ENCODE data around the gene XPO5.
A peak's percentile ranks its signal among the peaks of the same experiment; 100 is the strongest.
"Not testable (repeated sequence)": the region's sequence is repeated elsewhere in the genome, so short reads cannot be mapped to it uniquely, and the experiment has no call there.

Gene XPO5

DNA sequence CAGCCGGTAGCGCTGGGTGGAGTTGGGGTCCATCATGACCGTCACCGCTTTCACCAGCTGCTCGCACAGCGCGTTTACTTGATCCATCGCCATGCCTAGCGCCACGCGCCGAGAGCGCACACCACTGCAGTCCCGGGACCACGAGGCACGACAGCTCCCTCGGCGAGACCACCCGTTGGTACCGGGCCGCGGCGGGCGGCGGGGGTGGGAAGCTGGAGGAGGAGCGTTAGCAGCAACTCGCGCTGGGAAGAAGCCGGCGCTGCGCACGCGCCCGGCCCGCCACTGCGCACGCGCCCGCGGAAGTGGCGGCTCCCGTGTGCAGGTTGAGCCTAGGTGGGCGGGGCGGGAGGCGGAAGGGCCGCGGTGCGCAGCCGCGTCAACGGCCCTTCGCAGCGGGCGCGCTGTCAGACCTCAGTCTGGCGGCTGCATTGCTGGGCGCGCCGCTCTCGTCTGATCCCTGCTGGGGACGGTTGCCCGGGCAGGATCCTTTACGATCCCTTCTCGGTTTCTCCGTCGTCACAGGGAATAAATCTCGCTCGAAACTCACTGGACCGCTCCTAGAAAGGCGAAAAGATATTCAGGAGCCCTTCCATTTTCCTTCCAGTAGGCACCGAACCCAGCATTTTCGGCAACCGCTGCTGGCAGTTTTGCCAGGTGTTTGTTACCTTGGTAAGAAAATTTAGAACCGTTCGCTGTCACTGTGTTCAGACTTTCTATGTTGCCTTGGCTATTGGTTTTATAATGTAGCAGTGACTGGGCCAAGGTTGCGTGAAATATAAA, at the start of gene XPO5, which contains the start of gene POLH:
Gene XPO5, minus strand, starts transcription at position 267 of the 780 bp plus-strand sequence. Its CDS starts 174 bp downstream, at position 93.
Gene POLH, plus strand, starts transcription at position 414 of the 780 bp plus-strand sequence. CDS start 6,135 bp downstream, outside the sequence.
- DNase-seq = peak; percentile 96

DNA sequence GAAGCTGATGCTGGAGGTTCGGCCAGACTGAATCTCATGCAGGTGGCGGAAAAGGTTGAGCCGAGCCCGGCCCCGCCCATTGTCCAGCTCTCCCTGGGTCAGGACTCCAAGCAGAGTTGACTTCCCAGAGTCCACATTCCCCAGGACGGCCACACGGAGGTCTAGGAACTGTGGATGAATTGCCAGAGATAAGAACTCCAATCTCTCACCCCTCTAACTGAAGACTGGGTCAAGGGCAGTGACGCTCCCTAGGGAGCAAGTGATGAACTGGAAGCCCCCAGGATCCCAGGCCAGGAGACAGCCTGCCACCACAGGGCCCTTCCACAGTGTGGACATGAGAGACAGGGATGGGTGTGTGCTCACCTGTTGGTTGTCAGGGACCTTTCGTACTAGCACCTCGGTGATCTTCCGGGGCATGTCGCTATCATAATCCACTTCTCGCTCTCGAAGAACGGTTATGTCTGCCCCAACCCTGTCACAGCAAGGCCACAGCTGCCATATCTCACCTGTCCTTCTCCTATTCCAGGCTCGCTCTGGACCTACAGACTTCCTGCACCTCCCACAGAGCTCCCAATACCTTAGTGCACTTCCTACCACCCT, 49.7 kb upstream of the XPO5 start:
- no peak for DNase-seq

DNA sequence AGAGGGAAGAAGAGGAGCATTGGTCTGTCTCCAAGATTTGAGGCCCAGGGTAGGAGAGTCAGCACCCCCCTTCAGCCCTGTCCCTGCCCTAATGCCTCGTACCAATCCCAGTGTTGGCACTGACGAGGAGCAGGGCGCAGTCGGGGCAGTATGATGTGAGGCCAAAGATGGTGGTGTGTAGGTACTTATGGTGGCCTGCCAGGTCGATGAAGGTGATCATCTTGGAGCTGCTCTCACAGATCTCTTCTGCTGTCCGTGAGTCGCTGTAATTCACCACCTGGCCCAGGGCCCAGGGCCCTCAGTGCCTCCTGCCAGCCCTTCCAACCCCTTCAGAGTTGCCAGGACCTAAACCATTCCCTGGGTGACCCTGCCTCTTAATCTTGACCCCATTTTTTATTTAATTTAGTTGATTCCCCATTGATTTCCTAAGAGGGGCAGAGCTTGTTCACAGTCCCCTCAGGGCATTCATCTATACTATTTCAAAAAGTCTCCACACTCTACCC, 49.0 kb upstream of the XPO5 start:
- no peak for DNase-seq

DNA sequence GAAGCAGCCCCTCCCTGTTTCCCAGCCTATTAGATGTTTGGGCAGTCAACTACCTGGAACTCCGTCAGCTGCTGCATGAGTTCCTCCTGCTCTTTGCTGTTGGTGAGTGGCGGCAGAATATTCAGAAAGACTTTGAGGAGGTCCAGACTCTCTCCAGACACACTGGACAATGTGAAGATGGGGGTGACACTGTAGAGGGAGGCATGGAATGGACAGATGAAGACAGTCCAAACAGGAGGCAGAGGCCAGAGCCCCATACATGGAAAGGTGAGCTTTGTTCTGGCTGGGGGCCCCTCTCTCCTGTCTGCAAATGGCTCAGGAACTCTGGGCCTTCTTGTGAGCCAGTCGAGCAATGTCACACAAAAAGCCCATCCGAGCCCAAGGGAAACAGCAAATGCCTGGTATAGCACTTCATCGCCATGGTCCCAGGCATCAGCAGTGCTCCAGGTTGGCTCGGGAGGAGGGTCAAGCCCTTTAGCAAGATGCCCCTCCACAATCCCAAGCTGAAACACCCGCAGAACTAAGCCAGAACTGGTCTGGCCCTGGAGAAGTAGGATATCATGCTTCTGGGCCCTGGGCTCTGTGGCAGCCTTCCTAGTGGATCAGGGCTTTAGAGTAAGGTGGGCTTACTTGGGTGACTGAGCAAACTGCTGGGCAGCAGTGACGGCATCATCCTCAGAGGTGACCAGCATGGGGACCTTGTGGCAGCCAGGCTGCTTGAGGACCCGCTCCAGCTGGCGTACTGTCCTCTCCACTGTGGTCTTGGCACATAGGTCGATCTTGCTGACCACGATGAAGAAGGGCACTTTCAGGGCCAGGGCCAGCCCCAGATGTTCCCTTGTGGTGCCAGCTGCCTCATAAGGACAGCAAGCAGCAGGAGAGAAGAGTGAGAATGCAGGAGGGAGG, 48.3 kb upstream of the XPO5 start:
- no peak for DNase-seq

DNA sequence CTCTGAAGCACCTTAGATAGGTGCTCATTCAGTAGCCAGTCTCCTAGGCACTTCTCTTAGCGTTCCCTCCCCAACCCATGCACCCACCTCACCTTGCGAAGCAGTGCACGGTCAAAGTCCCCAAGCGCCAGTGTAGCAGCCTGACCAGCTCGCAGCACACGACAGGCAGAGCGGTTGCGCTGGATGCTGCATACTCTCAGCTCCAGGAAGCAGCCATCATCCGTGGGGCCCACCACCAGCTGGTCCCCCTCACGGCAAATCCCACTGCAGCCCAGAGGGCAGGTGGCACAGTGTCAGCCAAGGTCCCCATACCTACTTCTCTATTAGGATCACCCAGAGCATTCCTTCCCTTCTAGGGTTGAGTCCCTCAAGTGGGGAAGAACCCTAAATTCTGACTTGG, 46.7 kb upstream of the XPO5 start:
- no peak for DNase-seq

DNA sequence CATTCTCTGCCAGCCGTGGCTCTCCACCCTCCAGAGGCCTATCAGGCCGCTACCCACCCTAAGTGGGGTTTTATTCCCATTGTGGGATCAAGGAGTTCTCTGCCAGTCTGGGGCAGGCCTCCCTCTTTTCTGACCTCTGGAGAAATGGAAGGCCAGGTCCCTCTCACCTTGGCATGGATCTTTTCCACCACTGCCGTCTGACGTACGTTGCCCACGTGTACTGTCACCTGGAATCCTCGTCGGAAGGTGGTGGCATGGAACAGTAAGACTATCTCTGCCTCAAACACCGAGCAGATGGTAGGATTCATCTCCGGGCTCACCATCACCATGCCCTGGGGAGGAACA, 46.0 kb upstream of the XPO5 start:
- DNase-seq = no peak

DNA sequence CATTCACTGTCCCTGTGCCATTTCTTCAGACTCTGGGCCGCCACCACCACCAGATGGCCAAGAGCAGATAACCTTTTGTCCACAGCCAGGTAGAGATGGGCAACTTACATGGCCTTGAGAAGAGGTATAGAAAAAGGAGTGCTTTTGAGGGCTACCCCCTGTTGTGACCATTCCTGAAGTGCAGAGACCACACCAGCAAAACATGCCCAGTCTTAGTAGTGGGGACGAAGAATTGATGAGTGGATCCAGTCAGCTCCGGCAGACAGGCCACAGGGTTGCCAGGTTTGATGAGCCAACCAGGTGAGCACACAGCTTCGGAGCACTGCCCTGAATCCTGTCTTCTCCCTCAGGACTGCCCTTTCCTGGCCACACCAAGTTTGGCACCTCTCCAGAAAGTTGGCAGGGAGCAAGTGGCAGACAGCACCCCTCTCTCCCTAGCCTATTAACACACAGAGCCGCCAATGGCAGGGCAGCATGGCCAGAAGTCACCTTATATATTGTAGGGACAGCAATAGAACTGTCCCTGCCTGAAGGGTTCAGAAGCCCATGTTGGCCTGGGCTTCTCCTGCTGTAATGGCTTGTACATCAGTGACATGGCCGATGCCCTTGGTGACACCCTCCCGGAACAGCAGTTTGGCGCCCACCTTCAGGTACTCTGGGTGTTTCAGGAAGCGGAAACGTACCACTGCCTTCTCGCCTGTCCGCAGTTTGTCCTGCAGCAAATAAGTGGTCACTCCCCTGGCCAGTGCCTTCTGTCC, 45.4 kb upstream of the XPO5 start:
- DNase-seq = no peak

DNA sequence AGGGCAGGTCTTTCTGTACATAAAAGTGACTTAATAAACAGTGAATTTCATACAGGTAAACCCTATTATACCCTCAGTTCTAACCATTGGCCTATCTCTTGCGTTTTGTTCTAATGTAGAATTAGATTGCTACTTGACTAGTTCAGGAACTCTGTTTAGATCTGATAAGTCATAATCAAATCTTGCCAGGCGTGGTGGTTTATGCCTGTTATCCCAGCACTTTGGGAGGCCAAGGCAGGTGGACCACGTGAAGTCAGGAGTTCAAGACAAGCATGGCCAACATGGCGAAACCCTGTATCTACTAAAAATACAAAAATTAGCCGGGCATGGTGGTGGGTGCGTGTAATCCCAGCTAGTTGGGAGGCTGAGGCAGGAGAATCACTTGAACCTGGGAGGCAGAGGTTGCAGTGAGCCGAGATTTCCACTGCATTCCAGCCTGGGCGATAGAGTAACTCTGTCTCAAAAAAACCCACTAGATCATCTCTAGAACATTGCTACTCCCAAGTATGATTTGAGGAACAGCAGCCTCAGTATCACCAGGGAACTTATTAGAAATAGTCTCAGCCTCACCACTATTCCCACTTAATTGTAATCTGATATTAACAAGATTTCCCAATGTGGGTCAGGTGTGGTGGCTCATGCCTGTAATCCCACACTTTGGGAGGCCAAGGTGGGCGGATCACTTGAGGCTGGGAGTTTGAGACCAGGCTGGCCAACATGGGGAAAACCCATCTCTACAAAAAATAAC, 41.1 kb upstream of the XPO5 start:
- peak; percentile 37 for DNase-seq

DNA sequence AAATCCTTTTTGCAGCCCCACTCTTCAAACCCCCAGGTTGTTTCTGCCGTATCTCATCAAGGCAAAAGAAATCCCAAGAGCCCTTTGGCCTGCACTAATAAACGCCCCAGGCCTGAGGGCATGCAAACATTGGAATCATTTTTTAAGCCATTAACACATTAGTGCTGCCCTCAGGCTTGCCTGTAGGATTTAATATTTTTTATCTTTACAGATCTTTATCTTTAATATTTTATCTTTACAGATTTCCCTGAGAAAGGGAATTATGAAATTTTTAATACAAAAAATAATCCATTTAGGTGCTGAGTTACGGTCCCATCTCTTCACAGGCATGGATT, 38.5 kb upstream of the XPO5 start:
- no peak for DNase-seq

DNA sequence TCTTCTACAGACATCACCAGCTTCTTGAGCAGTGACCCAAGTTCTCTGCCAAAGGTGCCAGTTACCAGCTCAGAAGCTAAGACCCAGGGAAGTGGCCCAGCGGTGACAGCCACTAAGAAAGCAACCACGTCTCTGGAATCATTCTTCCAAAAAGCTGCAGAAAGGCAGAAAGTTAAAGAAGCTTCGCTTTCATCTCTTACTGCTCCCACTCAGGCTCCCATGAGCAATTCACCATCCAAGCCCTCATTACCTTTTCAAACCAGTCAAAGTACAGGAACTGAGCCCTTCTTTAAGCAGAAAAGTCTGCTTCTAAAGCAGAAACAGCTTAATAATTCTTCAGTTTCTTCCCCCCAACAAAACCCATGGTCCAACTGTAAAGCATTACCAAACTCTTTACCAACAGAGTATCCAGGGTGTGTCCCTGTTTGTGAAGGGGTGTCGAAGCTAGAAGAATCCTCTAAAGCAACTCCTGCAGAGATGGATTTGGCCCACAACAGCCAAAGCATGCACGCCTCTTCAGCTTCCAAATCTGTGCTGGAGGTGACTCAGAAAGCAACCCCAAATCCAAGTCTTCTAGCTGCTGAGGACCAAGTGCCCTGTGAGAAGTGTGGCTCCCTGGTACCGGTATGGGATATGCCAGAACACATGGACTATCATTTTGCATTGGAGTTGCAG, 38.0 kb upstream of the XPO5 start:
- no peak for DNase-seq

DNA sequence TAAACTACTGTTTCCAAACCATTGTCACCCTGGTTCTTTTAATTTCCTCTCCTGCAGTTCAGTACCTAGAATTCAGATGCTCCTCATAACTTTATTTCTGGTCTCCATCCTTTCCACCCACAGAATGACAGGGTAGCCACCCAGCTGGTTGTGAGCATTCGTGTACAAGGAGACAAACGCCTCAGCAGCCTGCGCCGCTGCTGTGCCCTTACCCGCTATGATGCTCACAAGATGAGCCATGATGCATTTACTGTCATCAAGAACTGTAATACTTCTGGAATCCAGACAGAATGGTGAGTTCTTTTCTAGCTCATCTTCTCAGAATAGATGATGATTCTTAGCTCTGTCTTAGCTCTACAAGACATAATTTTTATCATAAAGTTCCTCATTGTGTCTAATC, 34.6 kb upstream of the XPO5 start:
- no peak for DNase-seq

DNA sequence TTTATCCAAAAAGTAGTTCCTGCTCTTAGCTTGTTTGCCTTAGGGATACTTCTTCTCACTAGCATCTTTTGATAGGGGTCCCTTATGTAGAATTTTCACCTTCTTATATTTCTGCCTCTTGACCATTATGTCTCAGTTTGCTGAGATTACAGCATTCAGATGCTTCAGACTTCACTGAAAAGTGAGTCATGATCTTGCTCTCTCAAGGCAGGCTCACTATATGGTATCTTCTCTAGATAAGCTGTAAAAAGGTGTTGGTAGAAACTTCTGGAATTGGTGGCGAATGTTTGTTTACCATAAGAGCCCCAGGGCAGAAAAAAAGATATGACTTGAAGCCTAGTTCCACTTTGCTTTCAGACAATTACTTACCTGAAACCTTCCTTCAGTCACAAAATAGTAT, 33.6 kb upstream of the XPO5 start:
- DNase-seq = no peak

DNA sequence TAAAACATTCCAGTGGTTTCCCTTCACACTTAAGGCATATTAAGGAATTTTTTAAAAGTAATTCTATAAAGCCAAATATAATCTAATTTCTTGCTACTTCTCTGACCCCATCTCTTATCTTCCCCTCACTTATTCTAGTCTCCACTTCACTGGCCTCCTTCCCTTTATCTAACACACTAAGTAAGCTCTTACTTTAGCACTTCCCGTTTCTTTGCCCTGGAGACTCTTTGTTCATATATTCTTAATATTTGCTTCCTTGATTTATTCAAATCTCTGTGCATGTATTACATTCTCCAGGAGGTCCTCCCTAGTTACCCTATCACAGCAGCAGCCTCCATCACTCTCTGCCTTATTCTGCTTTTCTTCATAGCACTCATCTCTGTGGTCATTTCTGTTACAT, 33.0 kb upstream of the XPO5 start:
- DNase-seq = peak; percentile 50

DNA sequence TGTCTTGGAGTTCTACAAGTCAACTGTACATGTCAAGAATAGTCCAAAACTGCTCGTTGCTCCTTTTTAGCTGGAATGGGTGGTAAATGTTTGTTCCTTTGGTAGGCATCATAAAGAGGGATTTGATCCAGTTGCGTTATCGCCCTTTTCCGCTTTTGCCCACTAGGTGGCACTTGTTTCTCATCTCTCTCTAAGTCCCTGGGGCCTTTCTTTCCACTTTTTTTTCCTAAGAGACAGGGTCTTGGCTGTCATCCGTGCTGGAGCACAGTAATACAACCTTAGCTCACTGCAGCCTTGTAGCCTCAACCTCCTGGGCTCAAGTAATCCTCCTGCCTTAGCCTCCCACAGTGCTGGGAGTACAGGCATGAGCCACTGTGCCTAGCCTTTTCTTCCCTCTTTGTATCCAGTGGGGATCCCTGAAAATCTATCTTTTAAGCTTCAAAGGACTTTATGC, 32.5 kb upstream of the XPO5 start:
- DNase-seq = peak; percentile 84

DNA sequence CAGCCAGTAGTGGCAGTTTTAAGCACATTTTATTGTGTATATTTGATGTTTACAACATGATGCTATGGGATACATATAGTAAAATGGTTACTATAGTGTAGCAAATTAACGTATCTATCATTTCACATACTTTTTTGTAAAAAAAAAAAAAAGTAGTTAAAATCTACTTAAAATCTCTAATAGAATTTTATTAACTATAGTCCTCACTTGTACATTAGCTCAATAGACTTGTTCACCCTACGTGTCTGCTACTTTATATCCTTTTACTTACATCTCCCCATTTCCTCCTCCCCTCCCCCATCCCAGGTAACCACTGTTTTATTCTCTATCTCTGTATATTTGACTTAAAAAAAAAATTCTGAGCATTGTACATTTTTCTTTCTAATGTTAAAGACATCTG, 30.2 kb upstream of the XPO5 start:
- DNase-seq = no peak

DNA sequence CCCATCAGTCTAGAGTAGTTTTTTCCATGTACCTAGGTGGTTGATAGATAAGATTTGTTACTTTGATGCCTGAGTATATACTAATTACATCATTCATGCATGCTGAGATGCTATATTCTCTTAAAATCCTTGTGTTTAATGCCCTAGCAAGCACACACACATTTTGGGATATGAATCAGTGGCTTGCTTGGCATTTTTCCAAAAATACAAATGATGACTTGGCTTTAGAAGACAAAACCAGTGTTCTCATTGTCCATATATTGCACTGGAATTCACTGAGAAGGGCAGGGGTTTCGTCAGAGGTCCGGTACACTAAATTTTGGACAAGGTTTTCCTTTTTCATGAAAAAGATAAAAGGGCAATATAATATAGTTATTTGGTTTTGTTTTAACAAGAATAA, 28.3 kb upstream of the XPO5 start:
- DNase-seq = no peak

DNA sequence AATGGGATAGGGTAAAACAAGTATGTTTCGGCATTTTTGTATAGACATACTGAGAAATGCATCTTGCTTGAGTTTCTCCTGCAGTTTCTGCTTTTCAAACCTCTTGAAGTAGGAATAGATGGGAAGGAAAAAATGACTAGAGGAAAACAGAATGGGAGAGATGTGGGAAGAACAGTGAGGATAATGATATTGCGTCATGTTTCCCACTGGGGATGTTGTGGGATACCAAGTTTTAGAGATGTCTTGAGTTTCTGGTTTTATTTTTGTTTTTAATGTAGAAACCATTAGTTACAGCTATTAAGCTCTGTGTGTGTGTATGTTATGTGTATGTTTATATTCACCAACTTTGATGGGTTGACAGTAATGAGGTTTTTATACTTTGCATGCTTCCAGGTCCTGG, 24.8 kb upstream of the XPO5 start:
- no peak for DNase-seq

DNA sequence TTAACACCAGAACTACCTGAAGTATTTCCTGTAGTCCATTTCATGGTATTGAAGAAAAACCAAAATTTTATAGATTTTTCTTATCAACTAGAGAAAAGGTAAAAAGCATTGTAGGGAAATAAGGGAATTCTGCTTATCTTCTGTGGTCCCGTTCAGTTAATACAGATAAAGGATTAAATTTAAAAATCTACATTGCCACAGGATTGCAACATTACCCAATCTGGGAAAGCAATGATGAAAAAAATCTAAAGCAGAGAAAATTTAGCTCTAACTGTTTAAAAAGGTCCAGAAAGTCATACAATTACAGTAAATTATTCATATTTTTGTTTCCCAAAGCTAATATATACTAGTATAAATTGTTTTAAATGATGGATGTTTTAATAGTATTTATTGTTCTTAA, 18.1 kb upstream of the XPO5 start:
- no peak for DNase-seq

DNA sequence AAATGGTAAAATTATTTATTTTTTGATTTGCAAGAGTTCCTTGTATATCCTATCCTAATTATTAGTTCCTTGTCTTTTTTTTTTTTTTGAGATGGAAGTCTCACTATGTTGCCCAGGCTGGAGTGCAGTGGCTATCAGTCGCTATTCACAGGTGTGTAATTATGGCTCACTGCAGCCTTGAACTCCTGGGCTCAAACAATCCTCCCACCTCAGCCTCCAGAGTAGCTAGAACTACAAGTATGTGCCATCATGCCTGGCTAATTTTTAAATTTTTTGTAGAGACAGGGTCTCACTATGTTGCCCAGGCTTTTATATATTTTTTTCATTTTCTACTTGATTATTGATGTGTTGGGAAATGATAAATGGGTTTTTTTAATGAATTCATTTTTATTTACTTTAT, 13.7 kb upstream of the XPO5 start:
- DNase-seq = not testable (repeated sequence)

DNA sequence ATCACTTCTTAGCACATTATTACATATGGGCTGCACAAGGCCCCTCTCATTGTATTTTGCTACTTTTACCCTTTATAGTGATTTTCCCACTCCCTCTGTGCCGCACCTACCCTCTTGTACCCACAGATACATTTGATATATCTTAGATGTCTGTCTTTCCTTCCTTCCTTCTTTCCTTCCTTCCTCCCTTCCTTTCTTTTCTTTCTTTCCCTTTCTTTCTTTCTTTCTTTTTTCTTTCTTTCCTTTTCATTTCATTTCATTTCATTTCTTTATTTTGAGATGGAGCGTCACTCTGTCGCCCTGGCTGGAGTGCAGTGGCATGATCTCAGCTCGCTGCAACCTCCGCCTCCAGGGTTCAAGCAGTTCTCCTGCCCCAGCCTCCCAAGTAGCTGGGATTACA, 12.4 kb upstream of the XPO5 start:
- DNase-seq = no peak

DNA sequence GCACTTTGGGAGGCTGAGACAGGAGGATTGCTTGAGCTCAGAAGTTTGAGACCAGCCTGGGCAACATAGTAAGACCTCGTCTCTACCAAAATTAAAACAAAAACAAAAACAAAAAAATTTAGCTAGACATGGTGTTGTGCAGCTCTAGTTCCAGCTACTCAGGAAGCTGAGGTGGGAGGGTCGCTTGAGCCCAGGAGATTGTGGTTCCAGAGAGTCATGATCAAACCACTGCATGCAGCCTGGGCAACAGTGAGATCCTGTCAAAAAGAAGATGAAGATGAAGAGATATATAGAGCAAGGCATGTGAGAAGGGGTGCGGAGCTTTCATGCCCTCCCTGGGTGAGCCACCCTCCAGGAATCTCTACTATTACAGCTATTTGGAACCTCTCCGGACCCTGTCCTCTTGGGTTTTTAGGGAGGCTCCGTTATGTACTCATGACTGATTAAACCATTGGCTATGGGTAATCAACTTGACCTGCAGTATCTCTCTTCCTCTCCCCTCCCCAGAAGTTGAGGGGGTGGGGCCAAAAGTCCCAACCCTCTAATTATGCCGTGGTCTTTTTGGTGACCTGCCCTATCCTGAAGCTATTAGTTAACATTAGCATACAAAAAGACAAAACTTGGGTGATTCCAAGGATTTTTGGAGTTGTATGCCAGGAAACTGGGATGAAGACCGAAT, 9.2 kb upstream of the XPO5 start:
- DNase-seq = no peak

All from hematopoietic multipotent progenitor cell treated with erythropoietin and hydrocortisone succinate and interleukin-3 and kit ligand, for 6 days (in vitro differentiated cells).